ENCODE data around the gene ZFTA. TPM values are rescaled to one million over a fixed set of nuclear protein-coding genes. Genes with fewer than 3 reads are reported as not detected.

The ZFTA gene
- total RNA-seq (15.7 TPM), polyA plus RNA-seq (10.3 TPM)
- long read RNA-seq, donor 1: 0 reads
- long read RNA-seq, donor 2: 0 reads
- long read RNA-seq, donor 3: 0 reads
- long read RNA-seq, donor 4: 0 reads
- long read RNA-seq, donor 5, full-length matches to known transcripts: 3 of 3 reads
- long read RNA-seq, donor 5, partial matches to known transcripts: 0 of 3 reads
- long read RNA-seq, donor 5, other reads (novel, unspliced or antisense): 0 of 3 reads
- long read RNA-seq, donor 6, full-length matches to known transcripts: 3 of 3 reads
- long read RNA-seq, donor 6, partial matches to known transcripts: 0 of 3 reads
- long read RNA-seq, donor 6, other reads (novel, unspliced or antisense): 0 of 3 reads
- long read RNA-seq, donor 7: 0 reads
- long read RNA-seq, donor 8, full-length matches to known transcripts: 1 of 1 reads
- long read RNA-seq, donor 8, partial matches to known transcripts: 0 of 1 reads
- long read RNA-seq, donor 8, other reads (novel, unspliced or antisense): 0 of 1 reads
- long read RNA-seq, donor 9, full-length matches to known transcripts: 1 of 1 reads
- long read RNA-seq, donor 9, partial matches to known transcripts: 0 of 1 reads
- long read RNA-seq, donor 9, other reads (novel, unspliced or antisense): 0 of 1 reads
- long read RNA-seq, donor 10, full-length matches to known transcripts: 1 of 1 reads
- long read RNA-seq, donor 10, partial matches to known transcripts: 0 of 1 reads
- long read RNA-seq, donor 10, other reads (novel, unspliced or antisense): 0 of 1 reads

DNA sequence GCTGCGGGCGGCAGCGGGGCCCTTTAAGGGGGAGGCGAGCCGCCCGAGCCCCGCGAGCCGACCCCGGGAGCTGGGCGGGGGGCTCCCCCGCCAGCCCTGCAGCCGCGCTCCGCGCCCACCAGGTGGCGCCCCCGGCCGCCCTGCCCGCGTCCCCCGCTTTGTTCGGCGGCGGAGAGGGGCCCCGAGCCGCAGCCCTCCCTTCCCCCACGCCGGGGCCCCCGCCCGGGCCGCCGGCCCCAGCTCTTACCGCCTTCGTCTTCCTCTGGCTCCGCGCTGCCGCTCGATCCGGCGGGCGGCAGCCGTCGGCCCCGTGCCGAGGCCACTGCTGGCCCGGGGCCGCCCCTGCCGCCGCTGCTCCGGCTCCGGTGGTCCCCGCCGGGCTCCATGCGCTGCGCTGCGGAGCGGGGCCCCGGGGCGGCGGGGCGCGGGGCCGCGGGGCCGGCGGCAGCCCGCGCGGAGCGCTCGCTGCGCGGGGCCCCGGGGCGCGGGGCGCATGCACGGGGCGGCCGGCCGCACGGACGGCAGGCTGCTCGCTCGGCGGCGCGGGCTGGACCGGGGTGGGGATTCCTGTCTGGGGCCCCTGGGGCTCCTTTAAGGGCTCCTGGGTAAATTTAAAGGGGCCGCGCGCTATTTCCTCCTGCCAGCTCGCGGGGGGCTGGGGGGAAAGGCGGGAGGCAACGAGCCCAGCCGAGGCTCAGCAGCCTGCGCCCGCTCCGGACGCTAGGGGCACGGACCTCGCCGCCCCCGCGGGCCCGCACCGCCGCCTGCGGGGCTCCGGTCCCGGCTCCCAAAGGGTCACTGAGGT, at the start of gene ZFTA:
TSS of gene ZFTA (minus strand) at position 539 of the 805 bp plus-strand sequence. CDS start at position 386, 153 bp downstream.
- Histone ChIP-seq H3K27me3 (ENCODE audit: control insufficient read depth in 2 of 2, insufficient read depth in 1 of 2, low read length in 1 of 2) (peaks cover 13 to 29% of the 10 kb centered on the region in 2 donors), H3K27ac (ENCODE audit: low read depth in 1 of 2, low read length in 1 of 2) (peak within 1 kb of the TSS; percentile 42 to 44), H3K4me3 (ENCODE audit: low read length in 2 of 2) (peak within 1 kb of the TSS; percentile 71 to 96), H3K36me3 (ENCODE audit: control insufficient read depth in 2 of 2, insufficient read depth in 2 of 2, low read length in 1 of 2) (peaks cover 7 to 14% of the 10 kb centered on the region in 2 donors), H3K9me3 (ENCODE audit: control insufficient read depth in 2 of 2, insufficient read depth in 1 of 2, low read length in 1 of 2) (no peaks in the 10 kb centered on the region), H3K4me1 (ENCODE audit: control insufficient read depth in 2 of 2, insufficient read depth in 2 of 2, low read length in 2 of 2) (peaks cover 13 to 34% of the 10 kb centered on the region in 2 donors)
- DNase-seq (ENCODE audit: low read depth in 6 of 9, low spot score in 9 of 9): peak in 8 of 9 donors; percentile 57 to 85 (median 72)
- under 1% methylated on average over 113 of the region's 113 CpGs for WGBS

DNA sequence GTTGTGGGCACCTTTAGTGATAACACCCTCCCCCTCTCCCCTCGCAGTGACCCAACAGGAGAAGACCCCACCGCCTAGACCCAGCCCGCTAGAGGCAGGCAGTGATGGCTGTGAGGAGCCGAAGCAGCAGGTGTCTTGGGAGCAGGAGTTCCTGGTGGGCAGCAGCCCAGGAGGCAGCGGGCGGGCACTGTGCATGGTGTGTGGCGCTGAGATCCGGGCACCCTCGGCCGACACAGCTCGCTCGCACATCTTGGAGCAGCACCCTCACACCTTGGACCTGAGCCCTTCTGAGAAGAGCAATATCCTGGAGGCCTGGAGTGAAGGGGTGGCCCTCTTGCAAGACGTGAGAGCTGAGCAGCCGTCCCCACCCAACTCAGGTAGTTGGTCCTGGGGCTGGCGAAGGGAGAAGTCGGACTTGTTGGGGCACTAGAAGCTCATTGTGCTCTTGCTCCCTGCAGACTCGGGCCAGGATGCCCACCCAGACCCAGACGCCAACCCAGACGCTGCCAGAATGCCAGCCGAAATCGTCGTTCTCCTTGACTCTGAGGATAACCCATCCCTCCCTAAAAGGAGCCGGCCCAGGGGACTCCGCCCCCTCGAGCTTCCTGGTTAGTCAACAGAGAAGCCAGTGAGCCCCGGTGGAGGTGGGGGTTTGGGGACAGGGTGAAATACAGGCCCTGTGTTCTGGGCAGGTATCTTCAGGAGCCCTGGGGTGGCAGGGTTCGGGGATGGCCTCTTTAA, 49.4 kb upstream of the ZFTA start:
- no peak for DNase-seq (ENCODE audit: low read depth in 6 of 9, low spot score in 9 of 9)
- Histone ChIP-seq H3K4me1 (ENCODE audit: control insufficient read depth in 2 of 2, insufficient read depth in 2 of 2, low read length in 2 of 2) (peaks cover 9 to 13% of the 10 kb centered on the region in 2 donors), H3K36me3 (ENCODE audit: control insufficient read depth in 2 of 2, insufficient read depth in 2 of 2, low read length in 1 of 2) (peaks cover 56 to 68% of the 10 kb centered on the region in 2 donors), H3K9me3 (ENCODE audit: control insufficient read depth in 2 of 2, insufficient read depth in 1 of 2, low read length in 1 of 2) (no peaks in the 10 kb centered on the region), H3K4me3 (ENCODE audit: low read length in 2 of 2) (no peak overlapping the region), H3K27ac (ENCODE audit: low read depth in 1 of 2, low read length in 1 of 2) (no peak overlapping the region), H3K27me3 (ENCODE audit: control insufficient read depth in 2 of 2, insufficient read depth in 1 of 2, low read length in 1 of 2) (peaks cover 0 to 1% of the 10 kb centered on the region in 2 donors)
- 96% methylated on average over 27 of the region's 27 CpGs for WGBS

DNA sequence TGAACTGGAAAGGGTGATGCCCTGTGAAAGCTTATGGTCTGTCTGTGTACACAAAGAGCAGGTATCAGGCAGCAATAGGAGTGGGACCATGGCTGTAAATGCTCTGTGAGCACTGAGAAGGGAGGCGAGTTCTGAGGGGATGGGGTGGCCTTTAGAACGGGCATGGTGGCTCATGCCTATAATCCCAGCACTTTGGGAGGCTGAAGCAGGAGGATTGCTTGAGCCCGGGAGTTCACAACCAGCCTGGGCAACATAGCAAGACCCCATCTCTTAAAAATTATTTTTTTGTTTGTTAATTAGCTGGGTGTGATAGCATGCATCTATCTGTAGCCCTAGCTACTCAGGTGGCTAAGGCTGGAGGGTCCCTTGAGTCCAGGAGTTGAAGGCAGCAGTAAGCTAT, 48.2 kb upstream of the ZFTA start:
- Histone ChIP-seq H3K27me3 (ENCODE audit: control insufficient read depth in 2 of 2, insufficient read depth in 1 of 2, low read length in 1 of 2) (peaks cover 0 to 7% of the 10 kb centered on the region in 2 donors), H3K4me1 (ENCODE audit: control insufficient read depth in 2 of 2, insufficient read depth in 2 of 2, low read length in 2 of 2) (peaks cover 9 to 18% of the 10 kb centered on the region in 2 donors), H3K36me3 (ENCODE audit: control insufficient read depth in 2 of 2, insufficient read depth in 2 of 2, low read length in 1 of 2) (peaks cover 47 to 57% of the 10 kb centered on the region in 2 donors), H3K9me3 (ENCODE audit: control insufficient read depth in 2 of 2, insufficient read depth in 1 of 2, low read length in 1 of 2) (no peaks in the 10 kb centered on the region), H3K27ac (ENCODE audit: low read depth in 1 of 2, low read length in 1 of 2) (no peak overlapping the region), H3K4me3 (ENCODE audit: low read length in 2 of 2) (no peak overlapping the region)
- no peak for DNase-seq (ENCODE audit: low read depth in 6 of 9, low spot score in 9 of 9)
- WGBS: 98% methylated on average over 3 of the region's 3 CpGs

DNA sequence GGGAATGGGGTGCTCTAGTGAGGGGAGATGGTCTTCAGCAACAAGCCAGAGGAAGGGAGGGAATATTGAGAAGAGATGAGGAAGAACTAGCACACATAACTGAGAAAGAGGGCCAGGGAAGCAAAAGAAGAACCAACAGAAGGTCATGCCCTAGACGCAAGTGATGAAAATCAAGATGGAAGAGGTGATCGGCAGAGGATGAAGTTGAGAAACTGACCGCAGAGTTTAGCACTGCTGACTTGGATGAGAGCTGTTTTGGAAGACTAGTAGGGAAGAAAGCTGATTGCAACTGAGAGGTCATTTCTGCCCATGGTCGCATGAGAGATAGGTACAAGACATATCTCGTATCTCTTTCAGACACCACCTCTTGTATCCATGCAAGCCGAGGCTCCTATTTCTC, 47.6 kb upstream of the ZFTA start:
- Histone ChIP-seq H3K27ac (ENCODE audit: low read depth in 1 of 2, low read length in 1 of 2) (no peak overlapping the region), H3K9me3 (ENCODE audit: control insufficient read depth in 2 of 2, insufficient read depth in 1 of 2, low read length in 1 of 2) (no peaks in the 10 kb centered on the region), H3K4me1 (ENCODE audit: control insufficient read depth in 2 of 2, insufficient read depth in 2 of 2, low read length in 2 of 2) (peaks cover 9 to 18% of the 10 kb centered on the region in 2 donors), H3K27me3 (ENCODE audit: control insufficient read depth in 2 of 2, insufficient read depth in 1 of 2, low read length in 1 of 2) (peaks cover 0 to 9% of the 10 kb centered on the region in 2 donors), H3K4me3 (ENCODE audit: low read length in 2 of 2) (no peak overlapping the region), H3K36me3 (ENCODE audit: control insufficient read depth in 2 of 2, insufficient read depth in 2 of 2, low read length in 1 of 2) (peaks cover 41 to 51% of the 10 kb centered on the region in 2 donors)
- 97% methylated on average over 6 of the region's 6 CpGs for WGBS
- no peak for DNase-seq (ENCODE audit: low read depth in 6 of 9, low spot score in 9 of 9)

DNA sequence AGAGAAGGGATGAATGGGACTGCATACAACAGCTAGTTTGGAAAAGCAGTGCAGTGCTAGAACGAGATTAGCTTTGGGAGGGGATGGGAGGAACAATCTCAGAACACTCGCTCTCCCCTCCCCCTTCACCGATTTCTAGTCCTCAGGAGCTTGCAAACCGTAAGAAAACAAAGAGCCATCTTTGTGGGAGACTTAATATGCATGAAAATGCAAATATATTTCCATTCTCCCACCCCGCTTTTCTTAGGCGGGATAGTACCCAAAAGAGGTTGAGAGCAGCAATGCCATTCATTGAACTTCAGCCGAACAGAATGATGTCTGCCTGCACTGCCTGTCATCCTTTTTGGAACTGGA, 45.8 kb upstream of the ZFTA start:
- Histone ChIP-seq H3K27ac (ENCODE audit: low read depth in 1 of 2, low read length in 1 of 2) (no peak overlapping the region), H3K4me1 (ENCODE audit: control insufficient read depth in 2 of 2, insufficient read depth in 2 of 2, low read length in 2 of 2) (peaks cover 9 to 18% of the 10 kb centered on the region in 2 donors), H3K36me3 (ENCODE audit: control insufficient read depth in 2 of 2, insufficient read depth in 2 of 2, low read length in 1 of 2) (peaks cover 29 to 37% of the 10 kb centered on the region in 2 donors), H3K4me3 (ENCODE audit: low read length in 2 of 2) (peak overlapping the region; percentile 78 to 90), H3K9me3 (ENCODE audit: control insufficient read depth in 2 of 2, insufficient read depth in 1 of 2, low read length in 1 of 2) (no peaks in the 10 kb centered on the region), H3K27me3 (ENCODE audit: control insufficient read depth in 2 of 2, insufficient read depth in 1 of 2, low read length in 1 of 2) (peaks cover 0 to 9% of the 10 kb centered on the region in 2 donors)
- DNase-seq (ENCODE audit: low read depth in 6 of 9, low spot score in 9 of 9): peak in 1 of 9 donors; percentile 36
- WGBS: 50% methylated on average over 7 of the region's 7 CpGs

DNA sequence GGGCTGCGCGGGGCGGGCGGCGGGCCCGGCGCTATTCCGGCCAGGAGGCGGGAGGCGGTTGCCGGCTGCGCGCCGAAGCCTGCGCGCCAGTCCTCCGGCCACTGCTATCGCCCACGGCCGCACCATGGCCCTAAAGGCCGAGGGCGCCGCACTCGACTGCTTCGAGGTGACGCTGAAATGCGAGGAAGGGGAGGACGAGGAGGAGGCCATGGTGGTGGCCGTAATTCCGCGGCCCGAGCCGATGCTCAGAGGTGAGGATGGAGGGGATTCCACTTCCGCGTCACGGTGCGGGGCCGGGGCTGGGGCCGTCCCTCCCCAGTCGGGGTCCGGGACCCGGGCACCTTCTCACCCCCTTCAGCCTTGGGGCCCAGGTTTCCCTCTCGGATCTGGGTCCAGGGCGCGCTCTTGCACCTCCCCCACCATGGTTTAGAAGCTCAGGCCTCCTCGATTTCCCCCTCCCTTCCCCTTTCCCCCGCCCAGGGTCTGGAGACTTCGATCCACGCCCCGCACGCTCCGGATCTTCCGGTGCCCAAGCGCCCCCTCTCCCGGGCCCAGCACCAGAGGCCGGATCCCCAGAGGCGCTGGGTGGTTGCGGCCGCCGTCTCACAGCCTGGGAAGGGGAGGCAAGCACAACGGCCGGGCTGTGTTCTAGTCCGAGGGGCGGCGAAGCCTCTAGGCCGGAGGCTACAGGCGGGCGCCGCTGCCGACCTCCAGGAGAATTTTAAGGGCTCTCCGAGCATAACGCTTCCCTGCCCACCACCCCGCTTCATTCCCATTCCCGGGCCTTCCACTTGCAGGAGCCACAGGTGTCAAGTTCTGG, 45.2 kb upstream of the ZFTA start:
- H3K27ac ChIP-seq (ENCODE audit: low read depth in 1 of 2, low read length in 1 of 2): peak overlapping the region; percentile 15 to 53
- peaks cover 0 to 9% of the 10 kb centered on the region in 2 donors for H3K27me3 ChIP-seq (ENCODE audit: control insufficient read depth in 2 of 2, insufficient read depth in 1 of 2, low read length in 1 of 2)
- peaks cover 24 to 32% of the 10 kb centered on the region in 2 donors for H3K36me3 ChIP-seq (ENCODE audit: control insufficient read depth in 2 of 2, insufficient read depth in 2 of 2, low read length in 1 of 2)
- 1% methylated on average over 74 of the region's 74 CpGs for WGBS
- peaks cover 9 to 18% of the 10 kb centered on the region in 2 donors for H3K4me1 ChIP-seq (ENCODE audit: control insufficient read depth in 2 of 2, insufficient read depth in 2 of 2, low read length in 2 of 2)
- peak overlapping the region; percentile 78 to 90 for H3K4me3 ChIP-seq (ENCODE audit: low read length in 2 of 2)
- DNase-seq (ENCODE audit: low read depth in 6 of 9, low spot score in 9 of 9): peak in 3 of 9 donors; percentile 18 to 61 (median 44)
- H3K9me3 ChIP-seq (ENCODE audit: control insufficient read depth in 2 of 2, insufficient read depth in 1 of 2, low read length in 1 of 2): no peaks in the 10 kb centered on the region

DNA sequence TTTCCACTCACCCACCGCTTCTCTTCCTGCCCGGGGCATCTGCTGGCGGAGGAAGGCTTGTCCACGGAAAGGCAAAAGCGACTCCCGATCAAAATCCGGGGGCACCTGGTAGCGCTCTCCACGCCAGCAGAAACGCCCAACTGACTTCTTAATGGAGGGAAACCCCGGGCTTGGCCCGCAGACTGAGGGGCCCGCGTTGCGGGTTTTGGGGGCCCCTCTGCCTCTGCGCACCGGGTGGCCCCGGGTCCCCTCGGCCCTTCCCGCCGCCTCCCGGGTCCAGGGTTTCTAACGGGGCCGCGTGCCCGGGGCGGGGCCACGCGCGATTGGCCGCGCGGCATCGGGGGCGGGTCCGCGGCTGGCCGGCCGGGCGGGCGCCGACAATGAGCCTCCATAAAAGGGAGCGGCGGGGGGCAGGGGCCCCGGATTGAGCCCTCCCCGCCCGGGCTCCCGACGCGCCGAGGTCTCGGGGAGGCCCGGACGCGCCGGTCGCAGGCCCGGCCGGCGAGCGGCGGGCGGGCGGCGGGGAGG, 44.5 kb upstream of the ZFTA start, which contains the start of gene SPINDOC:
TSS of gene SPINDOC (plus strand) at position 422 of the 528 bp plus-strand sequence. CDS start 231 bp downstream, outside the sequence.
- WGBS: under 1% methylated on average over 65 of the region's 65 CpGs
- Histone ChIP-seq H3K27ac (ENCODE audit: low read depth in 1 of 2, low read length in 1 of 2) (peak within 1 kb of the TSS; percentile 15 to 53), H3K9me3 (ENCODE audit: control insufficient read depth in 2 of 2, insufficient read depth in 1 of 2, low read length in 1 of 2) (no peaks in the 10 kb centered on the region)

More for the DNA sequence above, 44.5 kb upstream of the ZFTA start, which contains the start of gene SPINDOC:
- peaks cover 9 to 18% of the 10 kb centered on the region in 2 donors for H3K4me1 ChIP-seq (ENCODE audit: control insufficient read depth in 2 of 2, insufficient read depth in 2 of 2, low read length in 2 of 2)
- H3K36me3 ChIP-seq (ENCODE audit: control insufficient read depth in 2 of 2, insufficient read depth in 2 of 2, low read length in 1 of 2): peaks cover 17 to 25% of the 10 kb centered on the region in 2 donors
- H3K27me3 ChIP-seq (ENCODE audit: control insufficient read depth in 2 of 2, insufficient read depth in 1 of 2, low read length in 1 of 2): peaks cover 0 to 9% of the 10 kb centered on the region in 2 donors
- H3K4me3 ChIP-seq (ENCODE audit: low read length in 2 of 2): peak within 1 kb of the TSS; percentile 78 to 90
- peak in 5 of 9 donors; percentile 28 to 67 (median 41) for DNase-seq (ENCODE audit: low read depth in 6 of 9, low spot score in 9 of 9)

Measured in thymus (tissue), 14 donors.